ENCODE results near the gene MRPS18B. TPM values are rescaled to one million over a fixed set of nuclear protein-coding genes. Genes with fewer than 3 reads are reported as not detected.
A peak's percentile ranks its signal among the peaks of the same experiment; 100 is the strongest.

Gene MRPS18B
- total and polyA plus RNA-seq, 2 of the 13 experiments (the other 11 are each of a cell fraction or from before 2014, with no cell fraction given): 125 to 131 TPM

DNA sequence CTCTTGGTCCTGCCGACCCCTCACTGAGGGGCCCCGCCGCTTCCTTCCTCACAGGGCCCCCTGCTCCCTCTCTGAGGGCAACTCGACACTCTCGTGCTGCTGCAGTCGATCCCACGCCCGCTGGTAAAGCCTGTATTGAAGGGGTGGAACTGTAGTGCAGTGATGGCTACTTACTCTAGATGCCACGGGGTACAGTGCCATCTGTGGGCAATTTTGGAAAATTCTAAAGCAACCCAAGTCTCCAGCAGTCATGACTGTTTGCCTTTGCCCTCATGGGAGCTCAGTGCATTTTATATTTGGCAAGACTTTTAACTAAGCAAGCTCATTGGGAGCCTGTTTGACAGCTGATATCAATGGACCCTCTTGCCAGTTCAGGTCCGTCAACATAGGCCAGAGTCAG is 22.8 kb downstream of the MRPS18B start (continued):
- TF ChIP-seq, protein P1, sequence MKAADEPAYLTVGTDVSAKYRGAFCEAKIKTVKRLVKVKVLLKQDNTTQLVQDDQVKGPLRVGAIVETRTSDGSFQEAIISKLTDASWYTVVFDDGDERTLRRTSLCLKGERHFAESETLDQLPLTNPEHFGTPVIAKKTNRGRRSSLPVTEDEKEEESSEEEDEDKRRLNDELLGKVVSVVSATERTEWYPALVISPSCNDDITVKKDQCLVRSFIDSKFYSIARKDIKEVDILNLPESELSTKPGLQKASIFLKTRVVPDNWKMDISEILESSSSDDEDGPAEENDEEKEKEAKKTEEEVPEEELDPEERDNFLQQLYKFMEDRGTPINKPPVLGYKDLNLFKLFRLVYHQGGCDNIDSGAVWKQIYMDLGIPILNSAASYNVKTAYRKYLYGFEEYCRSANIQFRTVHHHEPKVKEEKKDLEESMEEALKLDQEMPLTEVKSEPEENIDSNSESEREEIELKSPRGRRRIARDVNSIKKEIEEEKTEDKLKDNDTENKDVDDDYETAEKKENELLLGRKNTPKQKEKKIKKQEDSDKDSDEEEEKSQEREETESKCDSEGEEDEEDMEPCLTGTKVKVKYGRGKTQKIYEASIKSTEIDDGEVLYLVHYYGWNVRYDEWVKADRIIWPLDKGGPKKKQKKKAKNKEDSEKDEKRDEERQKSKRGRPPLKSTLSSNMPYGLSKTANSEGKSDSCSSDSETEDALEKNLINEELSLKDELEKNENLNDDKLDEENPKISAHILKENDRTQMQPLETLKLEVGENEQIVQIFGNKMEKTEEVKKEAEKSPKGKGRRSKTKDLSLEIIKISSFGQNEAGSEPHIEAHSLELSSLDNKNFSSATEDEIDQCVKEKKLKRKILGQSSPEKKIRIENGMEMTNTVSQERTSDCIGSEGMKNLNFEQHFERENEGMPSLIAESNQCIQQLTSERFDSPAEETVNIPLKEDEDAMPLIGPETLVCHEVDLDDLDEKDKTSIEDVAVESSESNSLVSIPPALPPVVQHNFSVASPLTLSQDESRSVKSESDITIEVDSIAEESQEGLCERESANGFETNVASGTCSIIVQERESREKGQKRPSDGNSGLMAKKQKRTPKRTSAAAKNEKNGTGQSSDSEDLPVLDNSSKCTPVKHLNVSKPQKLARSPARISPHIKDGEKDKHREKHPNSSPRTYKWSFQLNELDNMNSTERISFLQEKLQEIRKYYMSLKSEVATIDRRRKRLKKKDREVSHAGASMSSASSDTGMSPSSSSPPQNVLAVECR (CRISPR knock-in tag; IDR thresholded peaks at IDR 0.05; ENCODE audit: borderline replicate concordance): no peak
- TF ChIP-seq HMG20A (CRISPR knock-in tag; IDR thresholded peaks at IDR 0.05; ENCODE audit: borderline replicate concordance) (no peak), ZNF816 (CRISPR knock-in tag; IDR thresholded peaks at IDR 0.05; ENCODE audit: borderline replicate concordance) (no peak)

DNA sequence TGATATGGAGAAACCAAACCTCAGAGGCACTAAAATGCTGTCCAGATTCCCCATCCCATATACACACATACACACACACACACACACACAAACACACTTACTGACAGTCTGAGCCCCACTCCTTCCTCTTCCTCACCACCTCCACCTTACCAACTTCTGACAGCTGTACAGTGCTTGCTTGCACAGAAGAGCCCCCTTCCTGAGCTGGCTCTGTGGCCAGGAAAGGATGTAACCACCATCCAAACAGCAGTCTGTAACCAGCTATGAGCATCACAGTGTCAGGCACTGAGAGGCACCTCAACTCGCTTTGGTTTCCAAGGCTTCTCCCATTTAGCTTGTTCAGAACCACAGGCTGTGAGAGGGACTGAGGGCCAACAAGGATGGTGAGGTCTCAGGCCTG is 23.4 kb downstream of the MRPS18B start:
- POLR2A ChIA-PET: interaction anchor here (1.0 to 1.8 kb wide), 7 partner anchors 9 to 31 kb away, joined by 4 to 16 read pairs (median 4); partner anchors contain the start of genes DHX16, MRPS18B and PPP1R10
- ATAC-seq (no peak; the same call in 2 of the 3 replicates), DNase-seq (ENCODE audit: low spot score) (no peak), FAIRE-seq (no peak)
- TF ChIP-seq TBP (CRISPR knock-in tag; IDR thresholded peaks at IDR 0.05): no peak
- TF ChIP-seq ZNF709 (CRISPR knock-in tag; IDR thresholded peaks at IDR 0.05): no peak
- intact Hi-C loops (cut with micrococcal nuclease; ENCODE audit: unreplicated experiment) (no loop called here), in situ Hi-C loops (cut with HindIII; ENCODE audit: extremely low pct_ligation_motif_present, low pct_unique_long_range_greater_than_20kb) (no loop called here)
- no peak overlapping the region for H3K4me3 ChIP-seq (replicated peaks in 1 of 3; ENCODE audit: insufficient read depth in 1 of 3, low read depth in 2 of 3, low read length in 3 of 3)
- peak overlapping the region; percentile 3 for H3K27ac ChIP-seq (ENCODE audit: extremely low read length, insufficient read depth, low read length)
- peaks cover 35% of the 10 kb centered on the region for H3K4me1 ChIP-seq (ENCODE audit: insufficient read depth, low read length)
- no TSS peak for BruUV-seq (replicated peaks)
- no peaks in the 10 kb centered on the region for H3K9me3 ChIP-seq (ENCODE audit: low read length)
- no peak overlapping the region for H2AFZ ChIP-seq (ENCODE audit: low read length)
- no peaks in the 10 kb centered on the region for H3K27me3 ChIP-seq (ENCODE audit: control insufficient read depth in 1 of 2, insufficient read depth in 2 of 2, low read length in 2 of 2)
- WGBS (ENCODE audit: low lambda C conversion rate): 100% methylated on average over 1 of the region's 1 CpG
- H4K20me1 ChIP-seq (ENCODE audit: insufficient read depth, low read length): no peaks in the 10 kb centered on the region
- H3K4me2 ChIP-seq (ENCODE audit: low read depth, low read length): no peak overlapping the region
- CTCF ChIA-PET (ENCODE audit: low intra/inter-chr PET ratio, low total read pairs): no interaction called here
- no peak overlapping the region for H3K9ac ChIP-seq (ENCODE audit: insufficient read depth, low read depth, low read length)
- peaks cover 15 to 54% of the 10 kb centered on the region in 2 experiments for H3K36me3 ChIP-seq (replicated peaks in 1 of 2; ENCODE audit: control insufficient read depth in 1 of 2, insufficient read depth in 2 of 2, low read length in 2 of 2)
- H3K79me2 ChIP-seq (ENCODE audit: insufficient read depth, low read length): peaks cover 4% of the 10 kb centered on the region

Data from HepG2 (cell line).